ENCODE results near the gene BICRA.
A peak's percentile ranks its signal among the peaks of the same experiment; 100 is the strongest.
"Not testable (repeated sequence)": the region's sequence is repeated elsewhere in the genome, so short reads cannot be mapped to it uniquely, and the experiment has no call there.

Gene BICRA

GRCh38 chr19:47608969-47609905 is at the start of gene BICRA:
Gene BICRA, plus strand, starts transcription at chr19:47609134. Its CDS starts 64,441 bp downstream, at chr19:47673575.
- DNase-seq, result peak; percentile 71 to 80

GRCh38 chr19:47560999-47561398 is 47.9 kb upstream of the BICRA start:
- no peak for DNase-seq

DNA sequence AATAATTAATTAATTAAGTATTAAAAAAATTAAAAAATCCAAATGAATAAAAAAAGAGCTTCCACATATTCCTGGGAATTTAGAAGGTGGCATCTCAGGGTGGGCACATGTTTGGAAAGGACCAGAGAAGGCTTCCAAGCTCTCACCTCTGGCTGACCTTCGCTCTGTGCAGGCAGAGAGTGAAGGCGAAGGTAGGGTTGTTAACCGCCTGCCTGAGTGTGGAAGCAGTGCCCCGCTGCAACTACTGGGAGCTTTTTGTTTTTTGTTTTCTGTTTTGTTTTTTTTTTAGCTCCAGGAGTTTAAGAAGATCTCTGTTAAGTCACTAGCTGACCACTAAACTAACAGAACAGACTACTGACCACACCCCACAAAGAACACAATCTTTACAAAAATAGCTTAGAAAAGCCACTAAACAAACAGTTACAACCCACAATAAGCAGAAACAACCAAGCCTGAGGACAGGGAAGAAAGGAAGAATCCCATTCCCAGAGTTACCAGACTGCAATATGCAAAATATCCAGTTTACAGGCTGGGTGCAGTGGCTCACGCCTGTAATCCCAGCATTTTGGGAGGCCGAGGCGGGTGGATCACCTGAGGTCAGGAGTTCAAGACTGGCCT is 47.4 kb upstream of the BICRA start:
- DNase-seq, result no peak

- DNase-seq, result no peak
Observed at GRCh38 chr19:47564081-47564480, 44.9 kb upstream of the BICRA start.

DNA sequence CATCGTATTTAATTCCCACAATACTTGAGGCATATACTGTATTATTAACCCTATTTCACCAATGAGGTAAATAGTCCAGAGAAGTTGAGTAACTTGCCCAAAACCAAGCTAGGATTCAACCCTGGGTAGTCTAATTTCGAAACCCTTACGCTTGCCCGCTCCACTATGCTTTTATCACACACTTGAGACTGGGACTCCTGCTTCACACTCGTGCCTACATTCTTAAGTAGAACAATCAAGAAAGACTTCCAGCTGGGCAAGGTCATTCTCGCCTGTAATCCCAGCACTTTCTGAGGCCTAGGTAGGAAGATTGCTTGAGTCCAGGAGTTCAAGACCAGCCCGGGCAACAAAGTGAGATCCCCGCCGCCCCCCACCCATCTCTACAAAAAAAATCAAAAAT is 39.6 kb upstream of the BICRA start:
- DNase-seq, result no peak

- DNase-seq, result no peak
Observed at GRCh38 chr19:47572635-47573034, 36.3 kb upstream of the BICRA start.

GRCh38 chr19:47573071-47574026 is 35.6 kb upstream of the BICRA start, which contains the start of gene ZNF541:
Gene ZNF541, minus strand, starts transcription at chr19:47573148. Its CDS starts 17,292 bp downstream, at chr19:47555856.
- DNase-seq, result peak; percentile 79 to 91

DNA sequence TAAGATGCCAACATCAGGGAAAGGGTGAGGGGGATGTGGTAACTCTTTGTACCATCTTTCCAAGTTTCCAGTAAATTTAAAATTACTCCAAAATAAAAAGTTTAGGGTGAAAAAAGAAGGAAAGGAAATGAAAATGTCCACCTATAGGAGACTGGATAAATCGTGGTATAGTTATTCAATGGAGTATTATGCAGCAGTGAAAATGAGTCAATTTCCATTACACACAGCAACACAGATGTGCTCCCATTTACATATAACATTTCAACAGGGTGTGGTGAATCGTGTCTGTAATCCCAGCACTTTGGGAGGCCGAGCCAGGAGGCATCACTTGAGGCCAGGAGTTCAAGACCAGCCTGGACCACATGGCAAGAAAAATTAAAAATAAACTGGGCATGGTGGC is 28.5 kb upstream of the BICRA start:
- no peak for DNase-seq

DNA sequence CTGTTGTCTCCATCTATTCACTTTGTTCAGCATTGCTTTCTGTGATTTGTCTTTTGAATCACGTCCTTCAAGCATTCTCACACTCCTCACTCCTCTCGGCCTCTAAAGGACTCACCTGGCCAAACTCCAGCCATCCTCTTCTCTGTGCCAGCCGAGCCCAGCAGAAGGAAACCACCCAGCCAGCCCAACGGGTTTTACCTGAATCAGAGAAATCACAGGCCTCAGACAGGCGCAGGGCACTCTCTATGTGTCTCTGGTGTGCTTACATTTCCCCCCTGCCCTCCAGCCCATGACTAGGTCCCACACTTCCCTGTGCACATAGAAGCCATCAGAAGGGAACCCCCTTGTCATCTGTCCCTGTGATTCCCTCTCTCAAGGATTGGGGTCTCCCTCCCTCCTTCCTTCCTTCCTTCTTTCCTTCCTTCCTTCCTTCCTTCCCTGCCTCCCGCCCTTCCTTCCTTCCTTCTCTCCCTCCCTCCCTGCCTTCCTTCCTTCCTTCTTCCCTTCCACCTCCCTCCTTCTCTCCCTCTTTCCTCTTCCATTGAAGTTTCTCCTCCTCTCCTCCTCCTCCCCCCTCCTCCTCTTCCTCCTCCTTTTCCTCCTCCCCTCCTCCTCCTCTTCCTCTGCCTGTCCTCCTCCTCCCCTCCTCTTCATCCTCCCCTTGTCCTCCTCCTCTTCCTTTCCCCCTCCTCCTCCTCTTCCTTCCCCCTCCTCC is 27.2 kb upstream of the BICRA start:
- DNase-seq, result no peak

DNA sequence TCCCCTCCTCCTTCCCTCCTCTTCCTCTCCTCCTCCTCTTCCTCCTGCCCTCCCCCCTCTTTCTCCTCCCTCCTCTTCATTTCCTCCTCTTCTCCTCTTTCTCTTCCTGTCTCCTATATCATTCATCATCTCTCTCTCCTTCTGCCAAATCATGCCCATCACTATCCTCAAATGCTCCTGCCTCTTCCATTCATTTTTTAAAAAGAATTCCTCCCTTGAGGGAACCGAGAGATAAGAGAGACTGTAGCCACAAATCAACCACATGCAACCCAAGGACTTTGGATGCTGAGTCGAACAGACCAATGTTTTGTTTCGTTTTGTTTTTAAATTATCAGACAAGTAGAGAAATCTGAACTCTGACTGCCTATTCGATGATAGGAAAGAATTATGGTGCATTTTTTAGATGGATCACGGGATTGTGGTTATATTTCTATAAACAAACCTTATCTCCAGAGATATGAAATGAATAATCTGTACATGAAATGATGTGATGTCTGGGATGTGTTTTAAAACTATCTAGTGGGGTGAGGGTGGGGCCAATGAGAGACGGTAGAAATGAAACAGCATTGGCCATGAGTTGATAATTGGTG is 26.5 kb upstream of the BICRA start:
- DNase-seq, result no peak

DNA sequence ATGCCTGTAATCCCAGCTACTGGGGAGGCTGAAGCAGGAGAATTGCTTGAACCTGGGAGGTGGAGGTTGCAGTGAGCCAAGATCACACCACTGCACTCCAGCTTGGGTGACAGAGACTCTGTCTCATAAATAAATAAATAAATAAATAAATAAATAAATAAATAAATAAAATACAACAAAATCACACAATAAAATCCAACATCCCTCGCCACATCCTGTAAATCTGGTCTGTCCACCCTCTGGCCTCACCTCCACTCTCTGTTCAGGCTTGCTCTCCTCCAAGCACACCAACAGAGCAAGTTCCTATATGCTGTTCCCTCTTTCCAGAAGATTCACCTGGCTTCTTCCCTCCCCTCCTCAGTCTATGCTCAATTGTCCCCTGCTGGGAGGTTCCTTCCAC is 25.8 kb upstream of the BICRA start:
- not testable (repeated sequence) for DNase-seq

DNA sequence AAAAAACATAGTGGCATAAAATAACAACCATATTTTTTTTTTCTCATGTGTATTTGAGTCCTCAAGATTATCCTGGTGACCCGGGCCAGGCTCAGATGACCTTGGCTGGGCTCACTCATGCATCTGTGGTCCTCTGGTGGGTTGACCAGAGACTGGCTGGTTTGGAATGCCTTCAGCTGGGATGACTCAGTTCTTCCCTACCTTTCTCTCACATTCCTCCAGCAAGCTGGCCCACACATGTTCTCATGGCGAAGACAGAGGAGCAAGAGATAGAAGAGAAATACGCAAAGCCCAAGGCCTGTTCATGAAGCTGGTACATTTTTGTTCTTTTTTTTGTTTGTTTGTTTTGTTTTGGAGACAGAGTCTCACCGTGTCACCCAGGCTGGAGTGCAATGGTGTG is 21.6 kb upstream of the BICRA start:
- DNase-seq, result no peak

DNA sequence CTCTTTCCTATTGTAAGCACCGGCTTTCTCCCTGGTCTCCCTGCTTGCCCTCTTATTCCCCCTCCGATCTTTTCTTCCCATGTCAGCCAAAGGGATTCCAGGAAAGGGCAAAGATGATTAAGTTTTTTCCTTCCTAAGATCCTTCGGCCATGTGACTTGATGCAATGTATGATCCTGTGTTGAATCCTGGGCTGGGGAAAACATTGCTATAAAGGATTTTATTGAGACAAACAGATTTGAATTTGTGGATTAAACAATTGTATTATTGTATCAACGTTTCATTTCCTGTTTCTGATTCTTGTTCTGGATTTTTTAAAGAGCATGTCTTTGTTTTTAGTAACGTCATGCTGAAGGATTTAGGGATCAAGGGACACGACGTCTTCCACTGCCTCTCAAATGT is 19.1 kb upstream of the BICRA start:
- DNase-seq, result no peak

DNA sequence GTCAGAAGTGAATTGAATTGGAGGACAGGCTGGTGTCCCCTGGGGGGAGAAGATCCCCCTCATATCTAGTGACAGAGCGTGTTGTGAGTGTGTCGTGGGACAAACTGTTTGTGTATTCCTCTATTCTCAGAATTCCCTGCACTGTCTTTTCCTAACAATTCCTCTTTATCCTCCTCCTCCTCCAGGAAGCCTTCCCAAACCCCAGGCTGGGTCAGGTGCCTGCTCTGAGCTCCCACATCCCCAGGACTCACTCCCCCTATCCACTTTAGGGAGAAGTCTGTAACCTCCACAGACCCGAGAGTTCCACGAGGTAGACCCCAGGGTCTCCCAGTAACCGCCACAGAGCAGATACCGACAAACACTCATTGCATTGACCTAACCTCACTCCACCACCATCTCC is 15.1 kb upstream of the BICRA start:
- DNase-seq, result no peak

- no peak for DNase-seq
Observed at GRCh38 chr19:47595944-47596343, 13.0 kb upstream of the BICRA start.

GRCh38 chr19:47598407-47599349 is 10.3 kb upstream of the BICRA start:
- no peak for DNase-seq

GRCh38 chr19:47599671-47600245 is 9.2 kb upstream of the BICRA start:
- DNase-seq, result not testable (repeated sequence)

GRCh38 chr19:47600246-47601179 is 8.4 kb upstream of the BICRA start:
- peak; percentile 98 to 100 for DNase-seq
